Hematopoietic multipotent progenitor cell (in vitro differentiated cells): ENCODE data around the gene DCC. TPM values are rescaled to one million over a fixed set of nuclear protein-coding genes. Genes with fewer than 3 reads are reported as not detected.

Source experiments
- DNase-seq, 3 donors: peaks; one replicate each; pipeline ENCODE4 v3.0.0-alpha.2; 2011 to 2015; ENCODE audit warnings: low read depth in 2 of 3, low spot score in 2 of 3
- total RNA-seq: library from RNA; depleted of rRNA; stranded (reverse); fragments of >200 nt; gene quantifications from one replicate; pipeline ENCODE4 v1.2.3, GENCODE V29; 2012

DCC gene
- total RNA-seq, 1 donor: not detected

- DNase-seq: no peak
These were observed 327.6 kb downstream of the DCC start for GRCh38 chr18:52667463-52668065.

- DNase-seq: no peak
These were observed 330.9 kb downstream of the DCC start for GRCh38 chr18:52670896-52671295.

GRCh38 chr18:52678034-52678433 is 338.0 kb downstream of the DCC start:
- DNase-seq: no peak

GRCh38 chr18:52678551-52678950 is 338.6 kb downstream of the DCC start:
- DNase-seq: no peak

GRCh38 chr18:52679354-52679753 is 339.4 kb downstream of the DCC start:
- no peak for DNase-seq

- DNase-seq: no peak
These were observed 342.3 kb downstream of the DCC start for GRCh38 chr18:52682260-52682659.

- no peak for DNase-seq
These were observed 345.3 kb downstream of the DCC start for GRCh38 chr18:52685316-52685715.

- no peak for DNase-seq
These were observed 351.8 kb downstream of the DCC start for GRCh38 chr18:52691841-52692240.

- no peak for DNase-seq
These were observed 354.8 kb downstream of the DCC start for GRCh38 chr18:52694804-52695203.

- DNase-seq: no peak
These were observed 360.1 kb downstream of the DCC start for GRCh38 chr18:52700116-52700515.

GRCh38 chr18:52700816-52701215 is 360.8 kb downstream of the DCC start:
- no peak for DNase-seq

GRCh38 chr18:52701219-52701935 is 361.4 kb downstream of the DCC start:
- no peak for DNase-seq

- DNase-seq: no peak
These were observed 375.4 kb downstream of the DCC start for GRCh38 chr18:52715421-52715820.

GRCh38 chr18:52715991-52716390 is 376.0 kb downstream of the DCC start:
- no peak for DNase-seq

GRCh38 chr18:52716973-52717372 is 377.0 kb downstream of the DCC start:
- no peak for DNase-seq

- no peak for DNase-seq
These were observed 382.9 kb downstream of the DCC start for GRCh38 chr18:52722904-52723303.

- no peak for DNase-seq
These were observed 383.6 kb downstream of the DCC start for GRCh38 chr18:52723550-52723970.

- no peak for DNase-seq
These were observed 391.1 kb downstream of the DCC start for GRCh38 chr18:52730972-52731619.

GRCh38 chr18:52738946-52739345 is 398.9 kb downstream of the DCC start:
- DNase-seq: no peak

- no peak for DNase-seq
These were observed 407.0 kb downstream of the DCC start for GRCh38 chr18:52746986-52747385.

- no peak for DNase-seq
These were observed 407.9 kb downstream of the DCC start for GRCh38 chr18:52747869-52748268.

- DNase-seq: no peak
These were observed 408.3 kb downstream of the DCC start for GRCh38 chr18:52748343-52748742.
